Measurements from ENCODE around the gene MAPK4.

The MAPK4 gene

DNA sequence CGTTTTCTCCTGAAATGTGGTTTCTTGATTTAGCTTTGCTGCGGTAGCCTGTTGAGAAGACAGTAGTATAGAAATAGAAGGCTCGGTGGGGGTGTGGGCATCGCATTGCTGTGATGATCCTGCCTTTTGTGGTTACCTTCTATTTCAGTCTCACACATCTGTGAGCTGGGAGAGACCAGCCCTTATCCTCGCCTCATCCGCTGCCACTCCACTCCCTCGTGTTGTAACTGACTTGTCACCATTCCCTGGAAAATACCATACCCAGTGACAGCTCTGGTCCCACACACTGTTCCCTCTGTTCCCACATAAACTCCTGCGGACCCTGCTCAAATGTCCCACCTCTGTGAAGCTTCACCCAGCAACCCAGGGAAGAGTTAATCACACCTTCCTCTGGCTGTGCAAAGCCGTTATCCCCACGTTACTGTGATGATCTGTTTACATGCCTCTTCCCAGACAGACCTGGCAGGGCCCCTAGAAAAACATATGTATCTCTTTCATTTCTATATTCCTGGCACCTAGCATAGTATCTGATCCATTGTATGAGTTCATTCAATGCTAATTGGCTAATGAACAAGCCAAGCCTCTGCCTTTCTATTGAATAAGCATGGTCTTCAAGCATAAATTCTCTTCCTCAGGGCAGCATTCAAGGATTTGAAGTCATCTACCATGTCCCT, 114.6 kb downstream of the MAPK4 start:
- Histone ChIP-seq H3K27me3 (ENCODE audit: insufficient read depth, insufficient read length) (no peaks in the 10 kb centered on the region), H3K9ac (ENCODE audit: insufficient read length, low read depth) (no peak overlapping the region), H3K4me1 (ENCODE audit: insufficient read depth, insufficient read length) (peaks cover 4% of the 10 kb centered on the region), H3K4me3 (ENCODE audit: insufficient read length, low read depth) (no peak overlapping the region), H3K9me3 (ENCODE audit: insufficient read depth, low read length) (no peaks in the 10 kb centered on the region), H3K36me3 (ENCODE audit: insufficient read depth, insufficient read length, low read length) (no peaks in the 10 kb centered on the region)
- no peak for TF ChIP-seq SUZ12 (IDR thresholded peaks at IDR 0.05; ENCODE audit: extremely low read depth, insufficient read depth, insufficient read length)
- no peak for TF ChIP-seq YY1 (IDR thresholded peaks at IDR 0.05; ENCODE audit: insufficient read depth, insufficient read length)
- no peak for TF ChIP-seq ZNF274 (IDR thresholded peaks at IDR 0.05; ENCODE audit: low read depth, low read length)
- DNase-seq (ENCODE audit: low read depth, low spot score) = no peak

DNA sequence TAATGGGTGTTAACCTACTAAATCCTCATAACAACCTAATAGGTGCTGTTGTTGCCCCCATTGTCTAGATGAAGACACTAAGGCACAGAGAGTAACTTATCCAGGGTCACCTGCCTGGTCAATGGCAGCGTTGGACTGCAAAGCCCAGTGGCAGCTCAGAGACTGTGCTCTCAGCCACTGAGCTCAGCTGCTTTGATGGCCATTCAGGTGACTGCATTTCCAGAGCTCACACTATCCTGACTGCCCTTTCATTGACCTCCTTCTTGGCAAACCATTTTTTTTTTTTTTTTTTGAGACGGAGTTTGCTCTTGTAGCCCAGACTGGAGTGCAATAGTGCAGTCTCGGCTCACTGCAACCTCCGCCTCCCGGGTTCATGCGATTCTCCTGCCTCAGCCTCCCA, 115.2 kb downstream of the MAPK4 start:
- H3K9me3 ChIP-seq (ENCODE audit: insufficient read depth, low read length) = no peaks in the 10 kb centered on the region
- H3K9ac ChIP-seq (ENCODE audit: insufficient read length, low read depth) = no peak overlapping the region
- no peak for TF ChIP-seq YY1 (IDR thresholded peaks at IDR 0.05; ENCODE audit: insufficient read depth, insufficient read length)
- no peak for TF ChIP-seq SUZ12 (IDR thresholded peaks at IDR 0.05; ENCODE audit: extremely low read depth, insufficient read depth, insufficient read length)
- no peak for TF ChIP-seq ZNF274 (IDR thresholded peaks at IDR 0.05; ENCODE audit: low read depth, low read length)
- H3K36me3 ChIP-seq (ENCODE audit: insufficient read depth, insufficient read length, low read length) = no peaks in the 10 kb centered on the region
- no peak overlapping the region for H3K4me3 ChIP-seq (ENCODE audit: insufficient read length, low read depth)
- peaks cover 7% of the 10 kb centered on the region for H3K4me1 ChIP-seq (ENCODE audit: insufficient read depth, insufficient read length)
- DNase-seq (ENCODE audit: low read depth, low spot score) = no peak
- no peaks in the 10 kb centered on the region for H3K27me3 ChIP-seq (ENCODE audit: insufficient read depth, insufficient read length)

DNA sequence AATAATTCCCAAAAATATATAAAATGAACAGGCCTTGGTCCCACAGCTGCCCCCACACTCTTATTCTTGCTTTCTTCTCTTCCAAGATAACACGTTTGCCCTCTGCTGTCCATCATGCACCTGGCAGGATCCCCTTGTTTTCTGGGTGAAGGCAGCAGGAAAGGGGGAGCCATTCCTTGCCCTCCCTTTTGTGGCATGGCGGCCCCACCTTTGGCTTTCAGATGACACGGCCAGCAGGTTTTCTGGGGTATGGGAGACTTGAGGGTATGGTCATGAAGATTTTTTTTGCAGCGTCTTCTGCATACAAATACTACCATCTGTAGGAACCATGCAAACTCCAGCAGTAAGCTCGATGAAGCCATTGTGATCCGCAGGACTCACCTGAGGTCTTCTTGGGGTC, 118.8 kb downstream of the MAPK4 start:
- Histone ChIP-seq H3K36me3 (ENCODE audit: insufficient read depth, insufficient read length, low read length) (no peaks in the 10 kb centered on the region), H3K4me3 (ENCODE audit: insufficient read length, low read depth) (no peak overlapping the region), H3K27me3 (ENCODE audit: insufficient read depth, insufficient read length) (no peaks in the 10 kb centered on the region), H3K9me3 (ENCODE audit: insufficient read depth, low read length) (peaks cover 14% of the 10 kb centered on the region), H3K9ac (ENCODE audit: insufficient read length, low read depth) (no peak overlapping the region), H3K4me1 (ENCODE audit: insufficient read depth, insufficient read length) (peaks cover 7% of the 10 kb centered on the region)
- TF ChIP-seq YY1 (IDR thresholded peaks at IDR 0.05; ENCODE audit: insufficient read depth, insufficient read length) (no peak), ZNF274 (IDR thresholded peaks at IDR 0.05; ENCODE audit: low read depth, low read length) (no peak), SUZ12 (IDR thresholded peaks at IDR 0.05; ENCODE audit: extremely low read depth, insufficient read depth, insufficient read length) (no peak)
- DNase-seq (ENCODE audit: low read depth, low spot score) = no peak

DNA sequence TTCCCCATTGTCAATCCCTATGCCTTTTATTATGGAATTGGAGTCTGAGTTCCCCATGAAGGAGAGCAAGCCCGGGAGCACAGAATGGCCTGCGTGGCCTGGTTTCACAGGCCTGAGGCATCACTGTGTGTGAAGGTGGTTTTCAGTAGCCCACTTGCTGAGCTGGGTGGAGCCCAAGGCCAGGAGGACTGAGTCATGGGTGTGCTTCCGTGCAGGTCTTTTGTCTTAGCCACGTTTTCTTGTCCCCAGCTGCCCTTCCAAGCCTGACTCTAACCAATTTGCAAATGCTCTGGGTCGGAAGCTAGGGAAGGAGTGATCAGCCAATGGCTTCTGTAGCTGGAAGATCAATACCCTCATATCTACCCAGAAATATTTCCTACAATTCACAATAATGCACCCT, 119.2 kb downstream of the MAPK4 start:
- Histone ChIP-seq H3K9ac (ENCODE audit: insufficient read length, low read depth) (no peak overlapping the region), H3K27me3 (ENCODE audit: insufficient read depth, insufficient read length) (no peaks in the 10 kb centered on the region), H3K36me3 (ENCODE audit: insufficient read depth, insufficient read length, low read length) (no peaks in the 10 kb centered on the region), H3K4me3 (ENCODE audit: insufficient read length, low read depth) (no peak overlapping the region), H3K4me1 (ENCODE audit: insufficient read depth, insufficient read length) (peaks cover 7% of the 10 kb centered on the region), H3K9me3 (ENCODE audit: insufficient read depth, low read length) (peaks cover 14% of the 10 kb centered on the region)
- TF ChIP-seq ZNF274 (IDR thresholded peaks at IDR 0.05; ENCODE audit: low read depth, low read length) (no peak), SUZ12 (IDR thresholded peaks at IDR 0.05; ENCODE audit: extremely low read depth, insufficient read depth, insufficient read length) (no peak), YY1 (IDR thresholded peaks at IDR 0.05; ENCODE audit: insufficient read depth, insufficient read length) (no peak)
- no peak for DNase-seq (ENCODE audit: low read depth, low spot score)

DNA sequence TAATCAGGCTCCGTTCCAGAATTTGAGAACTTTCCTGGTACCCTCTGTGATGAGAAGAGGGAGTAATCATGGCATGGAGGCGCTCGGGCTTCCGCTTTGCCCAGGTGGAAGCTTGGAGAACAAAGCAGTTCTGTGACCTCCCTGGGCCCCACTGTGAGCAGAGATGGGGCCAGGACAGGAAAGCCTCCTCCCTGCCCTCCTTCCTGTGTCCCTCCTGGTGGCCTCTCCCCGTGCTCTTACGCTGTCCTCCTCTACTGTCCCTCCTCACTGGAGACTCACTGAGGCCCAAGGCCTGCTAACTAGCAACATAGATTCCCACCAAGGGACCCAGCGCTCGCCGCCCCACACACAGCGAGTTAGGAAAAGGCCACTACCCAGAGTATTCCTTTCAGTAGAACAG, 119.8 kb downstream of the MAPK4 start:
- DNase-seq (ENCODE audit: low read depth, low spot score) = no peak
- no peak overlapping the region for H3K9ac ChIP-seq (ENCODE audit: insufficient read length, low read depth)
- no peak overlapping the region for H3K4me3 ChIP-seq (ENCODE audit: insufficient read length, low read depth)
- no peaks in the 10 kb centered on the region for H3K36me3 ChIP-seq (ENCODE audit: insufficient read depth, insufficient read length, low read length)
- no peaks in the 10 kb centered on the region for H3K27me3 ChIP-seq (ENCODE audit: insufficient read depth, insufficient read length)
- peaks cover 7% of the 10 kb centered on the region for H3K4me1 ChIP-seq (ENCODE audit: insufficient read depth, insufficient read length)
- H3K9me3 ChIP-seq (ENCODE audit: insufficient read depth, low read length) = peaks cover 14% of the 10 kb centered on the region
- TF ChIP-seq ZNF274 (IDR thresholded peaks at IDR 0.05; ENCODE audit: low read depth, low read length) (no peak), YY1 (IDR thresholded peaks at IDR 0.05; ENCODE audit: insufficient read depth, insufficient read length) (no peak), SUZ12 (IDR thresholded peaks at IDR 0.05; ENCODE audit: extremely low read depth, insufficient read depth, insufficient read length) (no peak)

DNA sequence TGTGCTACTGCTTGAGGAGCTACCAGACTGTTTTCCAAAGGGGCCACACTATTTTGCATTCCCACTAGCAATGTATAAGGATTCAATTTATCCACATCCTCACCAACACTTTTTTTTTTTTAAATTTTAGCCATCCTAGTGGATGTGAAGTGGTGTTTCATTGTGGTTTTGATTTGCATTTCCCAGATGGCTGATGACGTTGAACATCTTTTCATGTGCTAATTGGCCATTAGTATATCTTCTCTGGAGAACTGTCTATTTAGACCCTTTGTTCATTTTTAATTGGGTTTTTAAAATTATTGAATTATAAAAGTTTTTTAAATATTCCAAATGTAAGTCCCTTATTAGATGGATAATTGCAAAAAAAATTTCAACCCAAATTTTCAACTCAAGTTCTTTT, 121.1 kb downstream of the MAPK4 start:
- Histone ChIP-seq H3K9ac (ENCODE audit: insufficient read length, low read depth) (no peak overlapping the region), H3K9me3 (ENCODE audit: insufficient read depth, low read length) (peaks cover 14% of the 10 kb centered on the region), H3K36me3 (ENCODE audit: insufficient read depth, insufficient read length, low read length) (no peaks in the 10 kb centered on the region), H3K4me3 (ENCODE audit: insufficient read length, low read depth) (no peak overlapping the region), H3K4me1 (ENCODE audit: insufficient read depth, insufficient read length) (peaks cover 7% of the 10 kb centered on the region), H3K27me3 (ENCODE audit: insufficient read depth, insufficient read length) (no peaks in the 10 kb centered on the region)
- no peak for DNase-seq (ENCODE audit: low read depth, low spot score)
- TF ChIP-seq ZNF274 (IDR thresholded peaks at IDR 0.05; ENCODE audit: low read depth, low read length) (no peak), YY1 (IDR thresholded peaks at IDR 0.05; ENCODE audit: insufficient read depth, insufficient read length) (no peak), SUZ12 (IDR thresholded peaks at IDR 0.05; ENCODE audit: extremely low read depth, insufficient read depth, insufficient read length) (no peak)

DNA sequence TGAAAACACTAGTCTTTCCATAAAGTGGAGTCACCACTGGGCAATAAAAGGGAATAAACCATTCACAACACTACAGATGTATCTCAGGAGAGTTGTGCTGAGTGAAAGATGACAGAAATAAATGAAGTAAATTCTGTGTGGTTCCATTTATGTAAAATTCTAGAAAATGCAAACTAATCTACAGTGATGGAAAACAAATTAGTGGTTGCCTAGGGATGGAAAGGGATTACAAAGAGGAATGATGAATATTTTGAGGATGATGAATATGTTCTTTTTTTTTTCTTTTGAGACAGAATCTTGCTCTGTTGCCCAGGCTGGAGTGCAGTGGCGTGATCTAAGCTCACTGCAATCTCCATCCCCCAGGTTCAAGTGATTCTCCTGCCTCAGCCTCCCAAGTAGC, 123.0 kb downstream of the MAPK4 start:
- no peaks in the 10 kb centered on the region for H3K36me3 ChIP-seq (ENCODE audit: insufficient read depth, insufficient read length, low read length)
- no peaks in the 10 kb centered on the region for H3K27me3 ChIP-seq (ENCODE audit: insufficient read depth, insufficient read length)
- peaks cover 14% of the 10 kb centered on the region for H3K9me3 ChIP-seq (ENCODE audit: insufficient read depth, low read length)
- H3K4me1 ChIP-seq (ENCODE audit: insufficient read depth, insufficient read length) = peaks cover 7% of the 10 kb centered on the region
- DNase-seq (ENCODE audit: low read depth, low spot score) = no peak
- no peak overlapping the region for H3K4me3 ChIP-seq (ENCODE audit: insufficient read length, low read depth)
- H3K9ac ChIP-seq (ENCODE audit: insufficient read length, low read depth) = no peak overlapping the region
- no peak for TF ChIP-seq SUZ12 (IDR thresholded peaks at IDR 0.05; ENCODE audit: extremely low read depth, insufficient read depth, insufficient read length)
- no peak for TF ChIP-seq YY1 (IDR thresholded peaks at IDR 0.05; ENCODE audit: insufficient read depth, insufficient read length)
- no peak for TF ChIP-seq ZNF274 (IDR thresholded peaks at IDR 0.05; ENCODE audit: low read depth, low read length)

Measured in NT2/D1 (cell line).